HepG2 (cell line): ENCODE results near the gene FLRT3. TPM values are rescaled to one million over a fixed set of nuclear protein-coding genes. Genes with fewer than 3 reads are reported as not detected.

Source experiments
- ATAC-seq: fragments of 200-7000 bp; cut with Tn5 transposase; 3 replicates; pipeline ENCODE4 v1.9.1; 2020; ENCODE audit warnings: mild to moderate bottlenecking, moderate library complexity
- BruUV-seq: library from RNA; stranded (reverse); fragments of 400-500 nt; replicated peaks from 2 replicates; lab custom pipeline; 2021; lab: Mats Ljungman, UMichigan
- CTCF ChIA-PET: fragments of 300-600 bp; formaldehyde crosslinking; extraction: SDS; loops from one replicate; lab custom pipeline; 2021; ENCODE audit warnings: low total read pairs, inconsistent platforms, low intra/inter-chr PET ratio; lab: Yijun Ruan, JAX
- POLR2A ChIA-PET: fragments of 350-600 bp; sonication (Branson Sonifier 250); formaldehyde crosslinking; loops from one replicate; lab custom pipeline; 2020; ENCODE audit warnings: antibody characterized with exemption, inconsistent platforms; lab: Yijun Ruan, JAX
- DNase-seq: peaks from one replicate; pipeline ENCODE4 v3.0.0-alpha.2; 2015; ENCODE audit warnings: low spot score
- FAIRE-seq: peaks from 3 replicates; lab custom pipeline; 2011; peaks lifted over from hg19 to GRCh38; lab: Jason Lieb, UNC
- H2AFZ ChIP-seq: one replicate; pipeline ENCODE4 v1.6.1; 2011; ENCODE audit warnings: low read length, inconsistent platforms
- H3K27ac ChIP-seq: fragments of 300-600 bp; 3 replicates; pipeline ENCODE4 v1.8.0; 2011; ENCODE audit warnings: mixed run types, mild to moderate bottlenecking, mixed read lengths, low read length, inconsistent platforms; ENCODE audit not compliant: insufficient read depth; ENCODE audit errors: extremely low read length
- H3K27me3 ChIP-seq, 2 experiments: fragments of 200-600 bp in 1 of 2; 2 replicates in 1 of 2; 3 replicates in 1 of 2; pipeline versions ENCODE4 v1.6.0 to v1.8.0; 2011; ENCODE audit warnings: low read length in 2 of 2, mild to moderate bottlenecking in 2 of 2, moderate library complexity in 2 of 2, inconsistent platforms in 1 of 2; ENCODE audit not compliant: insufficient read depth in 2 of 2, control insufficient read depth in 1 of 2
- H3K36me3 ChIP-seq, 2 experiments: fragments of 200-600 bp in 1 of 2; replicated peaks in 1 of 2; 2 replicates in 1 of 2; 3 replicates in 1 of 2; pipeline versions ENCODE4 v1.5.1 to v1.8.0; 2011; ENCODE audit warnings: low read length in 2 of 2, inconsistent platforms in 1 of 2; ENCODE audit not compliant: insufficient read depth in 2 of 2, control insufficient read depth in 1 of 2
- H3K4me1 ChIP-seq: 2 replicates; pipeline ENCODE4 v1.5.1; 2012; ENCODE audit warnings: low read length, inconsistent platforms; ENCODE audit not compliant: insufficient read depth
- H3K4me2 ChIP-seq: 2 replicates; pipeline ENCODE4 v1.6.0; 2011; ENCODE audit warnings: low read depth, low read length, inconsistent platforms
- H3K4me3 ChIP-seq, 3 experiments: fragments of 200-600 bp in 1 of 3; sonication (generic), shearing (Covaris generic) in 1 of 3; replicated peaks in 1 of 3; 2 replicates each; pipeline ENCODE4 v1.5.1; 2011 to 2016; ENCODE audit warnings: low read length in 3 of 3, inconsistent platforms in 2 of 3, low read depth in 2 of 3, mild to moderate bottlenecking in 2 of 3, control low read depth in 1 of 3, mixed read lengths in 1 of 3; ENCODE audit not compliant: insufficient read depth in 1 of 3
- H3K79me2 ChIP-seq: one replicate; pipeline ENCODE4 v1.6.1; 2011; ENCODE audit warnings: low read length, inconsistent platforms; ENCODE audit not compliant: insufficient read depth
- H3K9ac ChIP-seq: 2 replicates; pipeline ENCODE4 v1.6.0; 2011; ENCODE audit warnings: mild to moderate bottlenecking, low read depth, low read length, inconsistent platforms; ENCODE audit not compliant: insufficient read depth
- H3K9me3 ChIP-seq: 2 replicates; pipeline ENCODE4 v1.5.1; 2012; ENCODE audit warnings: mild to moderate bottlenecking, low read length
- H4K20me1 ChIP-seq: 2 replicates; pipeline ENCODE4 v1.6.0; 2011; ENCODE audit warnings: inconsistent platforms, mild to moderate bottlenecking, low read length, moderate library complexity; ENCODE audit not compliant: insufficient read depth
- ATF4 ChIP-seq, 2 experiments: fragments of 450-650 bp in 1 of 2; sonication (generic) in 1 of 2; formaldehyde crosslinking; IDR thresholded peaks; 2 replicates each; pipeline versions ENCODE4 v1.5.0 to v1.8.0; 2020 to 2022; ENCODE audit warnings: mild to moderate bottlenecking in 1 of 2, missing genetic modification reagents in 1 of 2
- CTCF ChIP-seq: sonication (generic); formaldehyde crosslinking; IDR thresholded peaks from 2 replicates; pipeline ENCODE4 v1.5.0; 2020; ENCODE audit warnings: mild to moderate bottlenecking, missing genetic modification reagents, moderate library complexity
- HNRNPK ChIP-seq: fragments of 200-400 bp; formaldehyde crosslinking; IDR thresholded peaks from 2 replicates; pipeline ENCODE4 v1.6.1; 2018; ENCODE audit warnings: low read length, low read depth, moderate library complexity, mild to moderate bottlenecking; ENCODE audit not compliant: poor library complexity, severe bottlenecking
- KLF16 ChIP-seq, 2 experiments: sonication (generic) in 1 of 2; formaldehyde crosslinking in 1 of 2; IDR thresholded peaks; 2 replicates each; pipeline versions ENCODE4 v1.6.1 to v1.8.0; 2016 to 2023; ENCODE audit warnings: missing genetic modification reagents in 2 of 2, missing compliant biosample characterization in 1 of 2
- PCBP1 ChIP-seq: fragments of 200-400 bp; formaldehyde crosslinking; IDR thresholded peaks from 2 replicates; pipeline ENCODE4 v1.6.1; 2017; ENCODE audit warnings: mild to moderate bottlenecking, low read depth, low read length, borderline replicate concordance
- SMC3 ChIP-seq: IDR thresholded peaks from 2 replicates; pipeline ENCODE4 v1.6.1; 2011; ENCODE audit warnings: low read length, improper control_type of control experiment
- SOX13 ChIP-seq, 3 experiments: fragments of 450-650 bp in 1 of 3; sonication (generic) in 1 of 3; formaldehyde crosslinking in 1 of 3; IDR thresholded peaks in 2 of 3; conservative IDR thresholded peaks in 1 of 3; 2 replicates each; pipeline versions ENCODE4 v1.5.0 to v1.6.1; 2016 to 2020; ENCODE audit warnings: antibody characterized with exemption in 1 of 3, mild to moderate bottlenecking in 1 of 3, missing compliant biosample characterization in 1 of 3, missing genetic modification reagents in 1 of 3, moderate library complexity in 1 of 3
- STAG1 ChIP-seq: sonication (generic); formaldehyde crosslinking; IDR thresholded peaks from 2 replicates; pipeline ENCODE4 v1.4.0; 2020; ENCODE audit warnings: missing genetic modification reagents
- ZBTB8A ChIP-seq: sonication (generic); formaldehyde crosslinking; IDR thresholded peaks from 2 replicates; pipeline ENCODE4 v1.4.0; 2020; ENCODE audit warnings: mild to moderate bottlenecking, low read depth, missing genetic modification reagents, borderline replicate concordance
- ZNF136 ChIP-seq: sonication (generic); formaldehyde crosslinking; IDR thresholded peaks from 2 replicates; pipeline ENCODE4 v1.8.1; 2022; ENCODE audit warnings: low read depth, mild to moderate bottlenecking, moderate library complexity, missing genetic modification reagents
- WGBS: methylation state at CpG from one replicate; pipeline ENCODE4 v1.1.6; 2017; ENCODE audit warnings: low lambda C conversion rate; 5-methylcytosine and 5-hydroxymethylcytosine counted together
- in situ Hi-C: cut with HindIII; loops from 2 replicates; pipeline ENCODE4 v1.10.0; 2017; ENCODE audit warnings: low pct_unique_long_range_greater_than_20kb; ENCODE audit not compliant: extremely low pct_ligation_motif_present
- intact Hi-C: fragments of 100-400 bp; cut with micrococcal nuclease; formaldehyde crosslinking; loops from one replicate; pipeline ENCODE4 v1.10.0; 2022; ENCODE audit not compliant: unreplicated experiment
- polyA plus RNA-seq, 8 experiments: library from polyadenylated mRNA; depleted of rRNA in 3 of 8; stranded (reverse) in 7 of 8; unstranded in 1 of 8; fragments of >200 nt; fragmentation: Illumina TruSeq in 4 of 8; extraction: Trizol in 4 of 8; gene quantifications; 2 replicates each; pipeline versions ENCODE4 v1.2.1 to v1.2.3, GENCODE V29; 2011 to 2016; ENCODE audit warnings: low read depth in 4 of 8, missing spikeins in 1 of 8, mixed read lengths in 1 of 8; ENCODE audit not compliant: insufficient read depth in 1 of 8
- total RNA-seq, 5 experiments: library from RNA; depleted of rRNA; stranded (reverse); fragments of >200 nt; fragmentation: Illumina TruSeq; extraction: Trizol; gene quantifications; 2 replicates each; pipeline ENCODE4 v1.2.3, GENCODE V29; 2016; ENCODE audit warnings: low read depth in 1 of 5

Gene FLRT3
- total and polyA plus RNA-seq, 2 of the 13 experiments (the other 11 are each of a cell fraction or from before 2014, with no cell fraction given) = 0.44 to 5.3 TPM

GRCh38 chr20:14334306-14334930 is 3.0 kb downstream of the FLRT3 start:
- H3K27ac ChIP-seq = no peak overlapping the region
- CTCF ChIA-PET = no interaction called here
- no peak overlapping the region; a peak in 1 of 6 replicates for H3K4me3 ChIP-seq
- H3K79me2 ChIP-seq = no peaks in the 10 kb centered on the region
- H2AFZ ChIP-seq = no peak overlapping the region
- no peak overlapping the region for H3K9ac ChIP-seq
- no TSS peak for BruUV-seq
- 1% methylated on average over 3 of the region's 3 CpGs for WGBS
- FAIRE-seq (no peak), ATAC-seq (peak; percentile 28), DNase-seq (peak; percentile 48)
- no peaks in the 10 kb centered on the region for H4K20me1 ChIP-seq
- peak overlapping the region; percentile 46 for H3K4me2 ChIP-seq
- H3K27me3 ChIP-seq = no peaks in the 10 kb centered on the region; a peak in 1 of 5 replicates
- H3K36me3 ChIP-seq = no peaks in the 10 kb centered on the region
- H3K4me1 ChIP-seq = peaks cover 17% of the 10 kb centered on the region; the same call in 1 of the 2 replicates
- POLR2A ChIA-PET = no interaction called here
- intact Hi-C loops (loop anchor here (2.0 to 10.0 kb wide), 2 partner anchors 192 to 730 kb away; no protein-coding TSS in a partner anchor), in situ Hi-C loops (loop anchor here (10.0 kb wide), 2 partner anchors 610 to 910 kb away; no protein-coding TSS in a partner anchor)
- H3K9me3 ChIP-seq = no peaks in the 10 kb centered on the region
- TF ChIP-seq ATF4 (CRISPR knock-in tag; IDR thresholded peaks at IDR 0.05) = no peak
- TF ChIP-seq PCBP1 = 0 out of 2 replicates have a peak, but pooled peaks have one; percentile 51
- peak; percentile 58 for TF ChIP-seq SMC3
- 0 out of 4 replicates have a peak, but pooled peaks of 1 of the 2 experiments have one; percentile 11 for TF ChIP-seq KLF16 (CRISPR knock-in tag; IDR thresholded peaks at IDR 0.05)
- TF ChIP-seq HNRNPK = peak; percentile 91
- TF ChIP-seq CTCF (CRISPR knock-in tag) = peak; percentile 62
- TF ChIP-seq ZBTB8A (CRISPR knock-in tag) = no peak
- TF ChIP-seq SOX13 (IDR thresholded peaks at IDR 0.05) = no peak
- TF ChIP-seq SOX13 (CRISPR knock-in tag; conservative IDR thresholded peaks at IDR 0.05 in 1 of 2, IDR thresholded peaks at IDR 0.05 in 1 of 2) = no peak
- no peak for TF ChIP-seq ZNF136 (CRISPR knock-in tag)
- peak; percentile 83 for TF ChIP-seq STAG1 (CRISPR knock-in tag)
